GM12873 (cell line): ENCODE data around the gene OLIG1.

Experiments used
- CTCF ChIP-seq: IDR thresholded peaks from 2 replicates; pipeline ENCODE4 v1.5.1; 2012; ENCODE audit warnings: low read depth, mild to moderate bottlenecking, moderate library complexity, low read length, control low read depth; ENCODE audit not compliant: insufficient read depth; ENCODE audit errors: missing control alignments

OLIG1 gene

GRCh38 chr21:33023574-33024200, 46.3 kb upstream of the OLIG1 start:
- no peak for TF ChIP-seq CTCF

GRCh38 chr21:33024201-33025103, 45.5 kb upstream of the OLIG1 start:
- TF ChIP-seq CTCF = no peak

- no peak for TF ChIP-seq CTCF
Observed at GRCh38 chr21:33025106-33025488, 44.8 kb upstream of the OLIG1 start.

GRCh38 chr21:33025489-33026442, 44.2 kb upstream of the OLIG1 start, which contains the start of gene OLIG2:
TSS of gene OLIG2 (plus strand) at chr21:33025935. CDS start at chr21:33026863, 928 bp downstream.
- TF ChIP-seq CTCF = no peak

GRCh38 chr21:33026443-33026858, 43.5 kb upstream of the OLIG1 start:
- TF ChIP-seq CTCF = no peak

GRCh38 chr21:33026878-33027400, 43.0 kb upstream of the OLIG1 start:
- no peak for TF ChIP-seq CTCF
